ENCODE results near the gene NARF. TPM values are rescaled to one million over a fixed set of nuclear protein-coding genes. Genes with fewer than 3 reads are reported as not detected.

The NARF gene
- total RNA-seq, 4 donors from 2014 or later = 15.3 to 55.5 (median 33.3) TPM

DNA sequence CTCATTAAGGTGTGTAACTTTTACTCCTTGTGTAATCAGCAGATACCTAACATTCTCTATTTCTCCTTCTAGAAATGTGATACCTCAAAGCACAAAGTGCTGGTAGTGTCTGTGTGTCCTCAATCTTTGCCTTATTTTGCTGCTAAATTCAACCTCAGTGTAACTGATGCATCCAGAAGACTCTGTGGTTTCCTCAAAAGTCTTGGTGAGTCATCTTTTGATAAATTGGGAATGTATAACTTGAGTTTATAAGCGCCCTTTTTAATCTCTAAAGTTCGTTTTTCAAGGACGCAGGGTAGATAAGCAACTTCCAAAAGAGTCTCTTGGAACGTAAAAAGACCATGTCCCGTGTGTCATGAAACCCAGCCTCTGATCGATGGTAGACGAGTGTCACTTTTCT, 10.2 kb downstream of the NARF start:
- DNase-seq = no peak
- Histone ChIP-seq H3K27ac (no peak overlapping the region), H3K4me3 (no peak overlapping the region), H3K27me3 (no peaks in the 10 kb centered on the region), H3K9me3 (no peaks in the 10 kb centered on the region), H3K36me3 (no peaks in the 10 kb centered on the region), H3K4me1 (no peaks in the 10 kb centered on the region)
- TF ChIP-seq POLR2A (IDR thresholded peaks at IDR 0.05) = no peak
- TF ChIP-seq, protein P1, sequence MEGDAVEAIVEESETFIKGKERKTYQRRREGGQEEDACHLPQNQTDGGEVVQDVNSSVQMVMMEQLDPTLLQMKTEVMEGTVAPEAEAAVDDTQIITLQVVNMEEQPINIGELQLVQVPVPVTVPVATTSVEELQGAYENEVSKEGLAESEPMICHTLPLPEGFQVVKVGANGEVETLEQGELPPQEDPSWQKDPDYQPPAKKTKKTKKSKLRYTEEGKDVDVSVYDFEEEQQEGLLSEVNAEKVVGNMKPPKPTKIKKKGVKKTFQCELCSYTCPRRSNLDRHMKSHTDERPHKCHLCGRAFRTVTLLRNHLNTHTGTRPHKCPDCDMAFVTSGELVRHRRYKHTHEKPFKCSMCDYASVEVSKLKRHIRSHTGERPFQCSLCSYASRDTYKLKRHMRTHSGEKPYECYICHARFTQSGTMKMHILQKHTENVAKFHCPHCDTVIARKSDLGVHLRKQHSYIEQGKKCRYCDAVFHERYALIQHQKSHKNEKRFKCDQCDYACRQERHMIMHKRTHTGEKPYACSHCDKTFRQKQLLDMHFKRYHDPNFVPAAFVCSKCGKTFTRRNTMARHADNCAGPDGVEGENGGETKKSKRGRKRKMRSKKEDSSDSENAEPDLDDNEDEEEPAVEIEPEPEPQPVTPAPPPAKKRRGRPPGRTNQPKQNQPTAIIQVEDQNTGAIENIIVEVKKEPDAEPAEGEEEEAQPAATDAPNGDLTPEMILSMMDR (IDR thresholded peaks at IDR 0.05) = no peak
- intact Hi-C loops (cut with DNase I; ENCODE audit: low total_unique reads) = no loop called here

DNA sequence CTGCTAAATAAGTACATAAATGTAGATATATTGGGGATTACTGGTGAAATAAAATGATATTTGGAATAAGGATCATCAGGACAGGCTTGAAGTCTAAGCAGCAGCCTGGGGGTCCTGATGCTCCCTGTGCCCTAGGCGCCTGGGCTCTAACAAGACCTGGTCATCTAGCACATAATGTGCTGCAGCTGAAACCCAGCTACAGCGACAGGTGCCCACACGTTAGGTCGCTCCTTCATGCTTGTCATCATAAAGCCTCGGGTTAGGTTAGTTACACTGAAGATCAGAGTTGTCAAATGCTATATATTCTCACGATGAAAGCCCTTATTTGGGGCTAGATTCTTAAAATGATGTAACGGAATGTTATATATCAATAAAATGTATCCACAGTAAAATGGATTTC, 11.5 kb downstream of the NARF start:
- H3K4me3 ChIP-seq = no peak overlapping the region
- H3K4me1 ChIP-seq = no peaks in the 10 kb centered on the region
- DNase-seq = no peak
- intact Hi-C loops (cut with DNase I; ENCODE audit: low total_unique reads) = no loop called here
- H3K27ac ChIP-seq = no peak overlapping the region
- TF ChIP-seq POLR2A (IDR thresholded peaks at IDR 0.05) = no peak
- TF ChIP-seq, protein P1 (IDR thresholded peaks at IDR 0.05) = no peak
- H3K36me3 ChIP-seq = no peaks in the 10 kb centered on the region
- no peaks in the 10 kb centered on the region for H3K9me3 ChIP-seq
- H3K27me3 ChIP-seq = no peaks in the 10 kb centered on the region

DNA sequence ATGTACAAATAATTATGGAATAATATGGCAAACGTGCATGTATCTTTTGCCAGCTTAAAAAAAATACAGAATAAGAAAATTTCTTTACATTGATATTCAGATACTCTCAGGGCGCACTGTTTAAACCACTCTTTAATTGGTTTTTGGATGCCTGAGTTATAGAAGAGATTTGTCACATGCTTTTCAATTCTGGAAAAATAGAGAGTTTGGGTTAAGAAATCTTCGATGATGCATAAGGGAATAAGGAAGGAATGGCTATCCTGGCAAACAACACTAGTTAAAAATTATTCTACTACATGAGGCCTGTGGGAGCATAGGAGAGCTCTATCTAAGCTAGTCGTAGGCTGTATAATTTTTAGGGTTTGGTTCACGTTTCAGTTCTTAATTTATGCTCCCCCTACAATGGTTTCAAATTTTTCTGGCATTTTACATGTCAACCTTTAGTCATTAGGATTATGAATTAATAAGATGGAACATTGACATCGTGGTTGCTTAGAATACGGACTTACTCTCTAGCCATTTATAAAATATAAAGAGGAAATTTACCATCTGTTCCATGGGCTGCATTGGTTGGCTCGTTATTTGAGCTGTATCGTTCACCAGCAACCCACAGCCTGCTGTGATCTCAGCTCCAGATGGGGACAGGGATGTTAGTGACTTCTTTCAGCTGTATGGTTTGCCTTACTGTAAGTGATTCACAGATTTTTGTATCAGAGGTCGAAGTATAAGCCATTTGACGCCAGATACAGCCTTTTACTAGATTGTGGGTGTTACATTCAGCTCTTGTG, 15.9 kb downstream of the NARF start:
- no peaks in the 10 kb centered on the region for H3K36me3 ChIP-seq

DNA sequence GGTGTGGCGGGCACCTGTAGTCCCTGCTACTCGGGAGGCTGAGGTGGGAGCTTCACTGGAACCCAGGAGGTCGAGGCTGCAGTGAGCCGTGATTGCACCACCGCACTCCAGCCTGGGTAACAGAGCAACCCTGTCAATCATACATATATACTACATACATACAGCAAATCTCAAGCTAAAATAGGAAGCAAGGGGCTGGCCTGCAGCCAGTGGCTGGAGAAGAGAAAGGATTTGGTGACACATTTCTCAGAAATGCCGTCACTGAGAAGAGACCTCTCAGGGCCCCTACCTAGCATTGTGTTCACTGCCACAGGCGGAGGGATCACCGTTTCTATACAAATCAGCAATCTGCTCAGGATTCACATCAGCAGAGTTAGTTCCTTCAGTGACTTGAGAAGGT, 16.9 kb downstream of the NARF start:
- no peaks in the 10 kb centered on the region for H3K9me3 ChIP-seq
- TF ChIP-seq, protein P1 (IDR thresholded peaks at IDR 0.05) = no peak
- TF ChIP-seq POLR2A (IDR thresholded peaks at IDR 0.05) = no peak
- H3K27me3 ChIP-seq = no peaks in the 10 kb centered on the region
- no peak overlapping the region for H3K27ac ChIP-seq
- intact Hi-C loops (cut with DNase I; ENCODE audit: low total_unique reads) = no loop called here
- H3K4me1 ChIP-seq = no peaks in the 10 kb centered on the region
- DNase-seq = no peak
- no peak overlapping the region for H3K4me3 ChIP-seq
- no peaks in the 10 kb centered on the region for H3K36me3 ChIP-seq

More for the DNA sequence above, 15.9 kb downstream of the NARF start:
- no peak overlapping the region for H3K4me3 ChIP-seq
- no peak for TF ChIP-seq POLR2A (IDR thresholded peaks at IDR 0.05)
- TF ChIP-seq, protein P1 (IDR thresholded peaks at IDR 0.05) = no peak
- no peak for DNase-seq
- intact Hi-C loops (cut with DNase I; ENCODE audit: low total_unique reads) = no loop called here
- H3K27ac ChIP-seq = no peak overlapping the region
- no peaks in the 10 kb centered on the region for H3K27me3 ChIP-seq
- no peaks in the 10 kb centered on the region for H3K9me3 ChIP-seq
- H3K4me1 ChIP-seq = no peaks in the 10 kb centered on the region

DNA sequence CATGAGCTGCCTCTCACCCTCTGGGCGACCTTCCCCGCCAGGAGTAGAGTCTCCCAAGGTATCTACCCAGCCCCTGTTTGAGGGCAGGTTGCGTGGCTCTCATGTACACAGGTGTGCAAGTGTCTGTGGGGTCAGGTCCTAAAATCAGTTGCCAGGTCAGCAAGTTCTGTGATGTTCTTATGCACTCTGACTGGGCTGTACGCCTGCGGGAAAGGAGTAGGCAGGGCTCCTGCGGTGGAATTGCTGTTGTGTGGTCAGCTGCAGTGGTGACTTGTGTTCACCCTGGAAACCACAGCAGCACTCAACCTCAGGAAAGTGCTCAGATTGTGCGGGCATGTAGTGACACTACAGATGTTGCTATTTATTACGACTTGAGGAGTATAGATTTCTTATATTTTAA, 19.4 kb downstream of the NARF start:
- H3K4me1 ChIP-seq = no peaks in the 10 kb centered on the region
- H3K27ac ChIP-seq = no peak overlapping the region
- H3K36me3 ChIP-seq = no peaks in the 10 kb centered on the region
- no peak overlapping the region for H3K4me3 ChIP-seq
- no peak for DNase-seq
- TF ChIP-seq, protein P1 (IDR thresholded peaks at IDR 0.05) = no peak
- TF ChIP-seq POLR2A (IDR thresholded peaks at IDR 0.05) = no peak
- H3K27me3 ChIP-seq = no peaks in the 10 kb centered on the region
- no peaks in the 10 kb centered on the region for H3K9me3 ChIP-seq
- intact Hi-C loops (cut with DNase I; ENCODE audit: low total_unique reads) = no loop called here

All from uterus (tissue), 4 donors.